GM12878 (cell line): ENCODE results near the gene PELI1. TPM values are rescaled to one million over a fixed set of nuclear protein-coding genes. Genes with fewer than 3 reads are reported as not detected.
A peak's percentile ranks its signal among the peaks of the same experiment; 100 is the strongest.

Source experiments
- ATF7 ChIP-seq: fragments of 450-650 bp; IDR thresholded peaks from 2 replicates; pipeline ENCODE4 v1.6.1; 2016; ENCODE audit warnings: low read depth, mild to moderate bottlenecking
- EP300 ChIP-seq, 2 experiments: fragments of 150-350 bp in 1 of 2; IDR thresholded peaks; 2 replicates each; pipeline ENCODE4 v1.6.1; 2011 to 2012; ENCODE audit warnings: low read depth in 2 of 2, low read length in 2 of 2, borderline replicate concordance in 1 of 2, improper control_type of control experiment in 1 of 2, inconsistent platforms in 1 of 2; ENCODE audit not compliant: control insufficient read depth in 1 of 2
- GABPA ChIP-seq: IDR thresholded peaks from 2 replicates; pipeline ENCODE4 v1.6.1; 2014; ENCODE audit warnings: antibody characterized with exemption, low read depth, mild to moderate bottlenecking, inconsistent platforms
- NFYA ChIP-seq: IDR thresholded peaks from 2 replicates; pipeline ENCODE4 v1.6.1; 2011; ENCODE audit warnings: low read depth, mild to moderate bottlenecking, low read length, improper control_type of control experiment, borderline replicate concordance
- SPI1 ChIP-seq: IDR thresholded peaks from 2 replicates; pipeline ENCODE4 v1.6.1; 2011; ENCODE audit warnings: low read depth, mild to moderate bottlenecking, low read length, moderate library complexity, borderline replicate concordance; ENCODE audit not compliant: insufficient read depth
- polyA plus RNA-seq, 11 experiments: library from polyadenylated mRNA; depleted of rRNA in 4 of 11; unstranded in 6 of 11; stranded (reverse) in 5 of 11; fragments of >200 nt; fragmentation: Nextera tagmentation in 4 of 11; fragmentation: Illumina TruSeq in 1 of 11; extraction: Ambion mirVana in 4 of 11; extraction: Trizol in 1 of 11; gene quantifications; 1 replicate in 1 of 11; 2 replicates in 10 of 11; pipeline versions ENCODE4 v1.2.1 to v1.2.3, GENCODE V29; 2011 to 2016; ENCODE audit warnings: inconsistent platforms in 2 of 11, missing spikeins in 2 of 11, low read depth in 1 of 11
- total RNA-seq, 4 experiments: library from RNA; depleted of rRNA in 3 of 4; stranded (reverse); fragments of >200 nt in 3 of 4; fragmentation: Illumina TruSeq in 1 of 4; extraction: Trizol in 1 of 4; gene quantifications; 2 replicates each; pipeline versions ENCODE4 v1.2.1 to v1.2.3, GENCODE V29; 2013 to 2021
- TF ChIP-seq, protein P1 (sequence below): IDR thresholded peaks from 2 replicates; pipeline ENCODE4 v1.6.1; 2012; ENCODE audit warnings: improper control_type of control experiment, low read depth, low read length; ENCODE audit not compliant: insufficient replicate concordance

PELI1 gene
- total and polyA plus RNA-seq, 10 of the 15 experiments (the other 5 are each of a cell fraction or from before 2014, with no cell fraction given), result 12.1 to 92.0 (median 39.8) TPM

DNA sequence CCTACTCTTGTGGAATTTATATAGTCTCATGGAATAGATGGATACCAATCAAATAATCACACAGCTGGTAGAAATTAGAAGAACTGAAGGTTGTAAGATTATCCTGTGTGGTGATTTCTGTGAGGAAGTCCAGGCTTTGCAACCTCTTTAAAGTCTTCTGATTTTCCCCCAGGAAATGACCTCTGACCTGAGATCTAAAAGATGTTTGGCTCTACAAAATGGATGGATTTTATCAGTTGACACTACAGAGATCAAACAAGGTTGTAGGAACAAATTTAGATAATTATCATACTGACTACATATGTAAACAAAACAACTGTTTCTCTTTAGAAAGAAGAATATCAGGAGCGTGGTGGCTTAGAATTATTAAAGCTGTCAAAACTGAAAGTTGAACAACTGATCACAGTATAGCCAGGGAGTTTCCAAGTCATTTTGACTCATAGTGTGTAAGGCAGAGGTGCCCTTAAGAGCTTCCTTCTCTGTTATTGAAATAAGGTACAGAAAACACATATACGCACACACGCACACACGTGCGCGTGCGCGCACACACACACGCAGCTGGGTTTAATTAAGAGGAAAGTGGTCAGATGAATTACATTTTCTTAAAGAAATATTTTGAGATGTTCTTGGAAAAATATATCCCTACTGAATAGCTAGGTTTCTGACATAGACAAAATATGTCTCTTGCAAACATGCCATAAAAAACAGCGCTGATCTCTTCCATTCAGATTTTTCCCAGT lies 35.5 kb upstream of the PELI1 start (continued):
- TF ChIP-seq, protein P1, sequence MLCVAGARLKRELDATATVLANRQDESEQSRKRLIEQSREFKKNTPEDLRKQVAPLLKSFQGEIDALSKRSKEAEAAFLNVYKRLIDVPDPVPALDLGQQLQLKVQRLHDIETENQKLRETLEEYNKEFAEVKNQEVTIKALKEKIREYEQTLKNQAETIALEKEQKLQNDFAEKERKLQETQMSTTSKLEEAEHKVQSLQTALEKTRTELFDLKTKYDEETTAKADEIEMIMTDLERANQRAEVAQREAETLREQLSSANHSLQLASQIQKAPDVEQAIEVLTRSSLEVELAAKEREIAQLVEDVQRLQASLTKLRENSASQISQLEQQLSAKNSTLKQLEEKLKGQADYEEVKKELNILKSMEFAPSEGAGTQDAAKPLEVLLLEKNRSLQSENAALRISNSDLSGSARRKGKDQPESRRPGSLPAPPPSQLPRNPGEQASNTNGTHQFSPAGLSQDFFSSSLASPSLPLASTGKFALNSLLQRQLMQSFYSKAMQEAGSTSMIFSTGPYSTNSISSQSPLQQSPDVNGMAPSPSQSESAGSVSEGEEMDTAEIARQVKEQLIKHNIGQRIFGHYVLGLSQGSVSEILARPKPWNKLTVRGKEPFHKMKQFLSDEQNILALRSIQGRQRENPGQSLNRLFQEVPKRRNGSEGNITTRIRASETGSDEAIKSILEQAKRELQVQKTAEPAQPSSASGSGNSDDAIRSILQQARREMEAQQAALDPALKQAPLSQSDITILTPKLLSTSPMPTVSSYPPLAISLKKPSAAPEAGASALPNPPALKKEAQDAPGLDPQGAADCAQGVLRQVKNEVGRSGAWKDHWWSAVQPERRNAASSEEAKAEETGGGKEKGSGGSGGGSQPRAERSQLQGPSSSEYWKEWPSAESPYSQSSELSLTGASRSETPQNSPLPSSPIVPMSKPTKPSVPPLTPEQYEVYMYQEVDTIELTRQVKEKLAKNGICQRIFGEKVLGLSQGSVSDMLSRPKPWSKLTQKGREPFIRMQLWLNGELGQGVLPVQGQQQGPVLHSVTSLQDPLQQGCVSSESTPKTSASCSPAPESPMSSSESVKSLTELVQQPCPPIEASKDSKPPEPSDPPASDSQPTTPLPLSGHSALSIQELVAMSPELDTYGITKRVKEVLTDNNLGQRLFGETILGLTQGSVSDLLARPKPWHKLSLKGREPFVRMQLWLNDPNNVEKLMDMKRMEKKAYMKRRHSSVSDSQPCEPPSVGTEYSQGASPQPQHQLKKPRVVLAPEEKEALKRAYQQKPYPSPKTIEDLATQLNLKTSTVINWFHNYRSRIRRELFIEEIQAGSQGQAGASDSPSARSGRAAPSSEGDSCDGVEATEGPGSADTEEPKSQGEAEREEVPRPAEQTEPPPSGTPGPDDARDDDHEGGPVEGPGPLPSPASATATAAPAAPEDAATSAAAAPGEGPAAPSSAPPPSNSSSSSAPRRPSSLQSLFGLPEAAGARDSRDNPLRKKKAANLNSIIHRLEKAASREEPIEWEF, result peak; percentile 59
- peak; percentile 26; the same call in 1 of the 2 replicates for TF ChIP-seq ATF7
- peak; percentile 48; the same call in 1 of the 2 replicates for TF ChIP-seq SPI1
- no peak for TF ChIP-seq NFYA
- peak; percentile 64 to 69; a peak in 2 of 4 replicates for TF ChIP-seq EP300 (IDR thresholded peaks at IDR 0.05; ENCODE audit: borderline replicate concordance in 1 of 2, control insufficient read depth in 1 of 2, low read depth in 2 of 2, low read length in 2 of 2)
- peak; percentile 43; the same call in 1 of the 2 replicates for TF ChIP-seq GABPA
